WTC11 (cell line): ENCODE measurements around the gene TEX12. TPM values are rescaled to one million over a fixed set of nuclear protein-coding genes. Genes with fewer than 3 reads are reported as not detected.

ENCODE experiments used
- ATAC-seq: fragments of 200-7000 bp; cut with Tn5 transposase; 2 replicates; pipeline ENCODE4 v1.10.0; 2021; ENCODE audit warnings: mild to moderate bottlenecking, moderate library complexity
- Bru-seq: library from RNA; stranded (reverse); fragments of 400-500 nt; gene quantifications from one replicate; lab custom pipeline; 2021; lab: Mats Ljungman, UMichigan
- CTCF ChIA-PET: fragments of 300-600 bp; sonication (Branson Sonifier 250); formaldehyde crosslinking; loops from one replicate; lab custom pipeline; 2021; ENCODE audit warnings: antibody characterized with exemption; lab: Charles Lee
- POLR2A ChIA-PET: fragments of 350-600 bp; sonication (Branson Sonifier 250); formaldehyde crosslinking; loops from one replicate; lab custom pipeline; 2021; ENCODE audit warnings: antibody characterized with exemption; lab: Charles Lee
- DNase-seq: peaks from one replicate; pipeline ENCODE4 v3.0.0; 2021; ENCODE audit warnings: low spot score
- H3K27ac Mint-ChIP-seq: 2 replicates; pipeline ENCODE4 v1.8.0; 2021; ENCODE audit warnings: mixed read lengths
- H3K27me3 Mint-ChIP-seq: 2 replicates; pipeline ENCODE4 v1.8.0; 2021; ENCODE audit warnings: low read depth, mild to moderate bottlenecking, moderate library complexity, mixed read lengths
- H3K36me3 Mint-ChIP-seq: 2 replicates; pipeline ENCODE4 v1.8.0; 2021; ENCODE audit warnings: mixed read lengths
- H3K4me1 Mint-ChIP-seq: 2 replicates; pipeline ENCODE4 v1.8.0; 2022; ENCODE audit warnings: mixed read lengths
- H3K4me3 Mint-ChIP-seq: 2 replicates; pipeline ENCODE4 v1.8.0; 2021; ENCODE audit warnings: mild to moderate bottlenecking, moderate library complexity, mixed read lengths
- H3K9me3 Mint-ChIP-seq: 2 replicates; pipeline ENCODE4 v1.8.0; 2021; ENCODE audit warnings: mixed read lengths
- AFF4 ChIP-seq: sonication (generic); formaldehyde crosslinking; IDR thresholded peaks from 2 replicates; pipeline ENCODE4 v1.8.1; 2023; ENCODE audit warnings: mild to moderate bottlenecking, missing genetic modification reagents, borderline replicate concordance
- ATF1 ChIP-seq: sonication (generic); formaldehyde crosslinking; IDR thresholded peaks from 2 replicates; pipeline ENCODE4 v1.8.1; 2023; ENCODE audit warnings: mild to moderate bottlenecking, moderate library complexity, missing genetic modification reagents
- ATF6 ChIP-seq: sonication (generic); formaldehyde crosslinking; IDR thresholded peaks from 2 replicates; pipeline ENCODE4 v1.8.1; 2023; ENCODE audit warnings: mild to moderate bottlenecking, missing genetic modification reagents
- CREB1 ChIP-seq: sonication (generic); formaldehyde crosslinking; IDR thresholded peaks from 2 replicates; pipeline ENCODE4 v1.8.0; 2023; ENCODE audit warnings: mild to moderate bottlenecking, missing genetic modification reagents
- E2F4 ChIP-seq: sonication (generic); formaldehyde crosslinking; IDR thresholded peaks from 2 replicates; pipeline ENCODE4 v1.8.1; 2022; ENCODE audit warnings: low read depth, mild to moderate bottlenecking, moderate library complexity, missing genetic modification reagents, borderline replicate concordance
- ERG ChIP-seq: fragments of 250-450 bp; sonication (Bioruptor Pico); IDR thresholded peaks from 2 replicates; pipeline ENCODE4 v1.8.0; 2021; ENCODE audit warnings: mild to moderate bottlenecking
- FOXP1 ChIP-seq: sonication (generic); formaldehyde crosslinking; IDR thresholded peaks from 2 replicates; pipeline ENCODE4 v1.8.0; 2022; ENCODE audit warnings: missing genetic modification reagents, mild to moderate bottlenecking, moderate library complexity, borderline replicate concordance
- GRHL2 ChIP-seq: fragments of 250-450 bp; sonication (Bioruptor Pico); IDR thresholded peaks from 2 replicates; pipeline ENCODE4 v1.8.0; 2022; ENCODE audit warnings: mild to moderate bottlenecking, moderate library complexity; ENCODE audit not compliant: insufficient replicate concordance, severe bottlenecking
- IRF1 ChIP-seq: sonication (generic); formaldehyde crosslinking; IDR thresholded peaks from 2 replicates; pipeline ENCODE4 v1.8.0; 2023; ENCODE audit warnings: missing genetic modification reagents
- IRF2 ChIP-seq: sonication (generic); formaldehyde crosslinking; IDR thresholded peaks from 2 replicates; pipeline ENCODE4 v1.8.0; 2022; ENCODE audit warnings: low read depth, missing genetic modification reagents, borderline replicate concordance
- JUN ChIP-seq: sonication (generic); formaldehyde crosslinking; IDR thresholded peaks from 2 replicates; pipeline ENCODE4 v1.8.0; 2023; ENCODE audit warnings: mild to moderate bottlenecking, missing genetic modification reagents
- MYBL2 ChIP-seq: sonication (generic); formaldehyde crosslinking; IDR thresholded peaks from 2 replicates; pipeline ENCODE4 v1.8.1; 2023; ENCODE audit warnings: mild to moderate bottlenecking, moderate library complexity, missing genetic modification reagents
- NFE2L1 ChIP-seq: sonication (generic); formaldehyde crosslinking; IDR thresholded peaks from 2 replicates; pipeline ENCODE4 v1.8.1; 2023; ENCODE audit warnings: missing genetic modification reagents
- NFYB ChIP-seq: sonication (generic); formaldehyde crosslinking; conservative IDR thresholded peaks from 2 replicates; pipeline ENCODE4 v1.8.0; 2022; ENCODE audit warnings: low read depth, missing genetic modification reagents
- USF2 ChIP-seq: sonication (generic); formaldehyde crosslinking; IDR thresholded peaks from 2 replicates; pipeline ENCODE4 v1.8.1; 2023; ENCODE audit warnings: mild to moderate bottlenecking, missing genetic modification reagents, moderate library complexity
- ZBTB21 ChIP-seq: sonication (generic); formaldehyde crosslinking; IDR thresholded peaks from 2 replicates; pipeline ENCODE4 v1.8.1; 2023; ENCODE audit warnings: mild to moderate bottlenecking, missing genetic modification reagents, borderline replicate concordance
- ZBTB43 ChIP-seq: sonication (generic); formaldehyde crosslinking; IDR thresholded peaks from 2 replicates; pipeline ENCODE4 v1.8.1; 2023; ENCODE audit warnings: mild to moderate bottlenecking, missing genetic modification reagents
- ZNF317 ChIP-seq: sonication (generic); formaldehyde crosslinking; IDR thresholded peaks from 2 replicates; pipeline ENCODE4 v1.8.1; 2023; ENCODE audit warnings: low read depth, mild to moderate bottlenecking, moderate library complexity, missing genetic modification reagents, borderline replicate concordance
- ZNF416 ChIP-seq: fragments of 250-450 bp; sonication (Bioruptor Pico); IDR thresholded peaks from 2 replicates; pipeline ENCODE4 v1.9.0; 2021; ENCODE audit warnings: mild to moderate bottlenecking, inconsistent platforms
- long read RNA-seq, 3 experiments: library from RNA in 1 of 3; library from capped mRNA in 1 of 3; library from polyadenylated mRNA in 1 of 3; unstranded in 2 of 3; stranded (forward) in 1 of 3; transcript quantifications; one replicate each; pipeline ENCODE4 v2.0.0, GENCODE V29; 2021
- total RNA-seq: library from RNA; stranded (reverse); gene quantifications from 3 replicates; pipeline ENCODE4 v1.2.3, GENCODE V29; 2021

TEX12 gene
- total RNA-seq (not detected in 3 replicates), Bru-seq, nascent RNA (percentile 37 among the genes with signal in this experiment)
- long read RNA-seq, experiment 1: 0 reads
- long read RNA-seq, experiment 2: 0 reads
- long read RNA-seq, experiment 3: 0 reads

GRCh38 chr11:112167145-112167544 is at the start of gene TEX12:
Gene TEX12 (plus strand): TSS chr11:112167372. CDS start chr11:112169269, 1,897 bp downstream.
- Mint-ChIP-seq H3K4me3 (no peak within 1 kb of the TSS), H3K27me3 (no peaks in the 10 kb centered on the region; the same call in none of the 2 replicates), H3K9me3 (no peaks in the 10 kb centered on the region), H3K36me3 (no peaks in the 10 kb centered on the region), H3K4me1 (peaks cover 10% of the 10 kb centered on the region), H3K27ac (no peak within 1 kb of the TSS)
- peak; percentile 14 for DNase-seq
- TF ChIP-seq ZBTB43 (CRISPR knock-in tag) (no peak), USF2 (CRISPR knock-in tag) (peak; percentile 57; the same call in 1 of the 2 replicates)
- POLR2A ChIA-PET: no interaction called here
- CTCF ChIA-PET: interaction anchor here (0.9 to 2.4 kb wide), 2 partner anchors 8 to 113 kb away, joined by 3 to 12 read pairs; partner anchors contain the start of gene BCO2
- ATAC-seq: 0 out of 2 replicates have a peak, but pooled peaks have one; percentile 19

GRCh38 chr11:112118176-112118575 is 49.0 kb upstream of the TEX12 start:
- H3K27me3 Mint-ChIP-seq: no peaks in the 10 kb centered on the region
- POLR2A ChIA-PET: no interaction called here
- no peak for TF ChIP-seq NFE2L1 (CRISPR knock-in tag)
- no peak for TF ChIP-seq ATF1 (CRISPR knock-in tag)
- TF ChIP-seq ERG (CRISPR knock-in tag): no peak
- no peak for TF ChIP-seq ATF6 (CRISPR knock-in tag)
- TF ChIP-seq FOXP1 (CRISPR knock-in tag): no peak
- no peak for TF ChIP-seq ZNF317
- no peak for TF ChIP-seq MYBL2 (CRISPR knock-in tag)
- no peak for TF ChIP-seq IRF2 (CRISPR knock-in tag)
- no peak for TF ChIP-seq CREB1
- TF ChIP-seq ZBTB21 (CRISPR knock-in tag): no peak
- TF ChIP-seq JUN (CRISPR knock-in tag): no peak
- no peak for TF ChIP-seq NFYB (CRISPR knock-in tag)
- TF ChIP-seq AFF4 (CRISPR knock-in tag): no peak
- TF ChIP-seq E2F4 (CRISPR knock-in tag): no peak
- no peak for TF ChIP-seq USF2 (CRISPR knock-in tag)
- TF ChIP-seq IRF1 (CRISPR knock-in tag): no peak
- TF ChIP-seq ZNF416 (CRISPR knock-in tag): no peak
- no peak for TF ChIP-seq GRHL2 (CRISPR knock-in tag)
- TF ChIP-seq, all 79 proteins: peak for 0
- no peak for ATAC-seq
- no peak for DNase-seq
- Mint-ChIP-seq H3K4me3 (no peak overlapping the region), H3K27ac (no peak overlapping the region), H3K4me1 (no peaks in the 10 kb centered on the region), H3K36me3 (no peaks in the 10 kb centered on the region), H3K9me3 (peaks cover 6% of the 10 kb centered on the region; the same call in 1 of the 2 replicates)
- CTCF ChIA-PET: no interaction called here
